ENCODE measurements around the gene NFASC.

The NFASC gene

GRCh38 chr1:204837440-204838084 lies 33.1 kb upstream of the NFASC start:
- Histone ChIP-seq H3F3A (ENCODE audit: insufficient read depth, low read length) (peaks cover 14% of the 10 kb centered on the region), H3K9me3 (replicated peaks; ENCODE audit: insufficient read depth, low read length) (no peaks in the 10 kb centered on the region), H3K4me2 (ENCODE audit: low read depth, low read length) (no peak overlapping the region), H3K27ac (ENCODE audit: low read length) (no peak overlapping the region), H2AFZ (ENCODE audit: low read length) (no peak overlapping the region), H3K36me3 (replicated peaks; ENCODE audit: insufficient read depth, low read length) (no peaks in the 10 kb centered on the region), H3K4me3 (ENCODE audit: low read length) (no peak overlapping the region), H3K9ac (ENCODE audit: low read length) (no peak overlapping the region), H3K79me2 (ENCODE audit: low read length) (no peaks in the 10 kb centered on the region), H3K9me2 (replicated peaks; ENCODE audit: insufficient read depth, low read length) (no peaks in the 10 kb centered on the region), H3K4me1 (ENCODE audit: low read length) (peaks cover 19% of the 10 kb centered on the region), H4K20me1 (ENCODE audit: insufficient read depth, low read length) (no peaks in the 10 kb centered on the region), H3K27me3 (replicated peaks; ENCODE audit: insufficient read depth, low read length) (no peaks in the 10 kb centered on the region)
- DNase-seq, result peak; percentile 66
- no peak for TF ChIP-seq CTCF (IDR thresholded peaks at IDR 0.05; ENCODE audit: low read length)
- TF ChIP-seq EZH2 (optimal IDR thresholded peaks at IDR 0.05; ENCODE audit: low read depth, low read length), result no peak
- TF ChIP-seq EZH2phosphoT487 (IDR thresholded peaks at IDR 0.05; ENCODE audit: low read length), result no peak

- no peaks in the 10 kb centered on the region for H3K9me3 ChIP-seq (replicated peaks; ENCODE audit: insufficient read depth, low read length)
- H3F3A ChIP-seq (ENCODE audit: insufficient read depth, low read length), result peaks cover 21% of the 10 kb centered on the region
- H3K9ac ChIP-seq (ENCODE audit: low read length), result no peak overlapping the region
- H3K9me2 ChIP-seq (replicated peaks; ENCODE audit: insufficient read depth, low read length), result no peaks in the 10 kb centered on the region
- H3K27ac ChIP-seq (ENCODE audit: low read length), result peak overlapping the region; percentile 72; the same call in 1 of the 2 replicates
- no peak for DNase-seq
- TF ChIP-seq CTCF (IDR thresholded peaks at IDR 0.05; ENCODE audit: low read length), result no peak
- no peak for TF ChIP-seq EZH2phosphoT487 (IDR thresholded peaks at IDR 0.05; ENCODE audit: low read length)
- no peak for TF ChIP-seq EZH2 (optimal IDR thresholded peaks at IDR 0.05; ENCODE audit: low read depth, low read length)
- no peak overlapping the region for H3K4me3 ChIP-seq (ENCODE audit: low read length)
- H3K4me2 ChIP-seq (ENCODE audit: low read depth, low read length), result peak overlapping the region; percentile 36; the same call in 1 of the 2 replicates
- H3K36me3 ChIP-seq (replicated peaks; ENCODE audit: insufficient read depth, low read length), result no peaks in the 10 kb centered on the region
- H3K4me1 ChIP-seq (ENCODE audit: low read length), result peaks cover 34% of the 10 kb centered on the region
- no peak overlapping the region for H2AFZ ChIP-seq (ENCODE audit: low read length)
- H4K20me1 ChIP-seq (ENCODE audit: insufficient read depth, low read length), result no peaks in the 10 kb centered on the region
- no peaks in the 10 kb centered on the region for H3K79me2 ChIP-seq (ENCODE audit: low read length)
- H3K27me3 ChIP-seq (replicated peaks; ENCODE audit: insufficient read depth, low read length), result no peaks in the 10 kb centered on the region
These were observed 29.3 kb upstream of the NFASC start for GRCh38 chr1:204841316-204841715.

- TF ChIP-seq EZH2phosphoT487 (IDR thresholded peaks at IDR 0.05; ENCODE audit: low read length) (no peak), EZH2 (optimal IDR thresholded peaks at IDR 0.05; ENCODE audit: low read depth, low read length) (no peak), CTCF (IDR thresholded peaks at IDR 0.05; ENCODE audit: low read length) (no peak)
- Histone ChIP-seq H3K4me1 (ENCODE audit: low read length) (peaks cover 34% of the 10 kb centered on the region), H3K27me3 (replicated peaks; ENCODE audit: insufficient read depth, low read length) (no peaks in the 10 kb centered on the region), H3K9me2 (replicated peaks; ENCODE audit: insufficient read depth, low read length) (no peaks in the 10 kb centered on the region), H3K4me3 (ENCODE audit: low read length) (no peak overlapping the region), H3F3A (ENCODE audit: insufficient read depth, low read length) (peaks cover 21% of the 10 kb centered on the region), H3K9me3 (replicated peaks; ENCODE audit: insufficient read depth, low read length) (no peaks in the 10 kb centered on the region), H3K36me3 (replicated peaks; ENCODE audit: insufficient read depth, low read length) (no peaks in the 10 kb centered on the region), H3K9ac (ENCODE audit: low read length) (no peak overlapping the region), H3K27ac (ENCODE audit: low read length) (peak overlapping the region; percentile 72), H3K4me2 (ENCODE audit: low read depth, low read length) (peak overlapping the region; percentile 36), H3K79me2 (ENCODE audit: low read length) (no peaks in the 10 kb centered on the region), H2AFZ (ENCODE audit: low read length) (no peak overlapping the region), H4K20me1 (ENCODE audit: insufficient read depth, low read length) (no peaks in the 10 kb centered on the region)
- DNase-seq, result peak; percentile 94
These were observed 28.9 kb upstream of the NFASC start for GRCh38 chr1:204841798-204842197.

Measured in MM.1S (cell line).